ENCODE results near the gene CLTA. TPM values are rescaled to one million over a fixed set of nuclear protein-coding genes. Genes with fewer than 3 reads are reported as not detected.

Gene CLTA, protein sequence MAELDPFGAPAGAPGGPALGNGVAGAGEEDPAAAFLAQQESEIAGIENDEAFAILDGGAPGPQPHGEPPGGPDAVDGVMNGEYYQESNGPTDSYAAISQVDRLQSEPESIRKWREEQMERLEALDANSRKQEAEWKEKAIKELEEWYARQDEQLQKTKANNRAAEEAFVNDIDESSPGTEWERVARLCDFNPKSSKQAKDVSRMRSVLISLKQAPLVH
- 100 to 1,000 TPM; 181 TPM for total RNA-seq

DNA sequence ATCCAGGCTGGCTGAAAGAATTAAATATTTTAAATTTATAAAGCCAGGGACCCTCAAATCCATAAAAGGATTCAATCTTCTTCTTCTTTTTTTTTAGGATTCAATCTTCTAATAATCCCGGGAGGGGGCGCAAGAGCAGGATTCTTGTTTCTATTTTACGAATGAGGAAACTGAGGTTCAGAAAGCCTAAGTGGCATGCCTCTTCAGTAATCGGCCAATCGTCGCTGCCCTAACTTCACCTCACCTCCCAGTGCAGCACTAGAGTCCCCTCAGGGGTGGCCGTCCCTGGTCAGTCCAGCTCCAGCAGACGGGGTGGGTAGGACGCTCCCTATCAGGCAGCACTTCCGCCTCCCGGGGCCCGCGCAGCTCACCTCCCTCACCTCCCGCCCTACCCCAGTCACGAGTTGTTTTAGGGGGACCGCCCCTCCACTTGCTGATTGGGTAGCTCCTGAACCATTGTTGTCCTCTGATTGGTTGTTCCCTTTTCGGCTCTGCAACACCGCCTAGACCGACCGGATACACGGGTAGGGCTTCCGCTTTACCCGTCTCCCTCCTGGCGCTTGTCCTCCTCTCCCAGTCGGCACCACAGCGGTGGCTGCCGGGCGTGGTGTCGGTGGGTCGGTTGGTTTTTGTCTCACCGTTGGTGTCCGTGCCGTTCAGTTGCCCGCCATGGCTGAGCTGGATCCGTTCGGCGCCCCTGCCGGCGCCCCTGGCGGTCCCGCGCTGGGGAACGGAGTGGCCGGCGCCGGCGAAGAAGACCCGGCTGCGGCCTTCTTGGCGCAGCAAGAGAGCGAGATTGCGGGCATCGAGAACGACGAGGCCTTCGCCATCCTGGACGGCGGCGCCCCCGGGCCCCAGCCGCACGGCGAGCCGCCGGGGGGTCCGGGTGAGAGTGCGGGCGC lies at the start of gene CLTA:
CLTA (plus strand) TSS at position 534 of the 902 bp plus-strand sequence; CDS start at position 670, 136 bp downstream.
- ChIA-PET POLR2A (interaction anchor here (0.5 to 1.6 kb wide), 13 partner anchors 20 to 296 kb away, joined by 3 to 4 read pairs (median 3); no protein-coding TSS in a partner anchor), CTCF (interaction anchor here (0.7 to 2.6 kb wide), 9 partner anchors 14 to 138 kb away, joined by 3 to 9 read pairs (median 5); partner anchors contain the start of gene GNE)

DNA sequence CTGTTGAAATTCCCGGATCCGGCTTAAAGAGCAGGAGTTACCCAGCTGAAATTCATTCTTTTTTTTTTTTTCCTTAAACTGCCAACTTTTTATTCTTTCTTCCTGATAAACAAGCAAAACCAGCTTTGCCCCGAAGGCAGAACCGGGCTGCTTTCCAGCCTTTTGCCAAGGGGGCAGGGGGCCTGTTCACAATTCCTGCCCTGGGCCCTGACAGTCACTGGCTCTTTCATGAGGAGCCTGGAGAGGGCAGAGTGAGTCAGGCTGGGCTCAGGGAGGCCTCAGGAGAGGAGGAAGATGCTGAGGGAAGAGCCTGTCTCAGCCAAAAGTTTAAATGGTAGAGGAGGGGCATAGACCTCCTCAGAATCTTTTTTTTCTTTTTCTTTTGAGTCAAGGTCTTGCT lies 49.4 kb upstream of the CLTA start:
- POLR2A ChIA-PET = no interaction called here

DNA sequence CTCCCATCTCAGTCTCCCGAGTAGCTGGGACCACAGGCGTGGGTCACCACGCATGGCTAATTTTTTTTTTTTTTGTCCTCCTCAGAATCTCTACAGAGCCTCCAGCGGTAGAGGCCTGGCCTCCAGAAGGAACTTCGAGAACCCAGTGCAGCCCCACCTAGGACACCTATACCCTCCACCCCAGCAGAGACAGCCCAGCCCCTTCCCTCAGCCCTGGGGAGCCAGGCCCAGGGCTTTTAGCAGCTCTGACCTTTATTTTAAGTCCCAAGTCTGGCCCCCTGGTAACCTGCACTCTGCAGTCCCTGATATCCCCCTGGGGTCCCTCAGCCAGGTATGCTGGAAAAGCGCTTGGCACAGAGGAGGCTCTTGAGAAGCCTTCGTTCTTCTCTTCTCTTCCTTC lies 49.0 kb upstream of the CLTA start:
- CTCF ChIA-PET = interaction anchor here (0.6 to 2.5 kb wide), 4 partner anchors 10 to 25 kb away, joined by 3 to 12 read pairs (median 8); no protein-coding TSS in a partner anchor
- POLR2A ChIA-PET = interaction anchor here (1.1 kb wide), 1 partner anchor 10 kb away, joined by 3 read pairs; no protein-coding TSS in a partner anchor

More for the DNA sequence above, 49.4 kb upstream of the CLTA start:
- CTCF ChIA-PET = interaction anchor here (0.6 to 2.5 kb wide), 4 partner anchors 10 to 25 kb away, joined by 3 to 12 read pairs (median 8); no protein-coding TSS in a partner anchor

DNA sequence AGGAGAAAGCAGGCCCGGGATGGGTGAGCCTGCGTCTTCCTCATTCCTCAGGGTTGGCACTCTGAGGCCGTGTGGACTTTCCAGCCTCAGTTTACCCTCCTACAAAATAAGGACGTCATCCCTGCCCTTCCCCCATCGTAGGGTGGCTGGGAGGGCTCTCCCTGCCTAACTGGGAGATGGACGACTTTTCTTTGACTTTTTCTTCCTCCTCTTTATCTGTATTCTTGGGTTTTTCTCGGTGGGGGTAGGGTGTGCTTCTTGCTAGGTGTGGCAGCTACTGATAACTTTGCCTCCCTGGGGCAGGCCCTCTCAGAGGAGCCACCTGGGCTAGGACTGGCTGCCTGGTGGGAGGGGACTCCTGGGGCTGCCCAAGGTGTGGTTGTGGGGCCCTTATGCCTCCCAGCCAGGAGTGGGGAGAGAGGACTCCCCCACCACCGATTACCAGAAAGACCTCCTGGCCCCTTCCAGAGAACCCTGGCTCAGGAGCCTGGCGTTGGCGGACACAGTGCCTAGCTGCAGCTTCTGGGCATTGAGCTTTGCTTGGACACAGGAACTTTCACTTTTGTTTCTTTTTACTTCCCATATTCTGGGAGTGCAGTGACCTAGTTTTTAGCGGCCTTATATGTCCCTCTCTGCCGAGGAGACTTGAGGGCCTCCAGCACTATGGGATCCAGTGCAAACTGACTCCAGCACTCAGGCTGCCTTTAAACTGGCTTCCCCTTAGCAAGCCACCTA lies 48.0 kb upstream of the CLTA start:
- POLR2A ChIA-PET = interaction anchor here (1.1 kb wide), 1 partner anchor 9 kb away, joined by 3 read pairs; no protein-coding TSS in a partner anchor

DNA sequence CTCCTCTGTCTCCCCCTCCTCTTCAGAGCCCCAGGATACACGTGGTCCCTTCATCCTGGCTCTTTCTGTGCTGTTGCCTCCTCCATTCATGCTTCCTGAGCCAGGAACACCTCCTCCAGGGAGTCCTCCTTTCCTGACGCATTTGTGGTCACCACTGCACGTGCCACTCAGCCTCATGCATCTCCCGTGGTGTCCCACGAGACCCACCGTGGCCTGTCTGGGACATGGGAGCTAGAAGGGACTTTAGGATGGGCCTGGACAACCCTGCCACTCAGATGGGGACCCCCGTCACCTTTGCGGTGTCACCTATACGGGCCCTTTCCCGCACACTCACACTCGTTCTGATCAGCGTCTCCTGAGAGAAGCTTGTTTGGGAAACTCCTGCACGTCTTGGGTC lies 47.5 kb upstream of the CLTA start:
- CTCF ChIA-PET = interaction anchor here (0.6 kb wide), 1 partner anchor 189 kb away, joined by 4 read pairs; no protein-coding TSS in a partner anchor
- POLR2A ChIA-PET = no interaction called here

More for the DNA sequence above, 48.0 kb upstream of the CLTA start:
- CTCF ChIA-PET = interaction anchor here (1.5 kb wide), 1 partner anchor 24 kb away, joined by 8 read pairs; no protein-coding TSS in a partner anchor

DNA sequence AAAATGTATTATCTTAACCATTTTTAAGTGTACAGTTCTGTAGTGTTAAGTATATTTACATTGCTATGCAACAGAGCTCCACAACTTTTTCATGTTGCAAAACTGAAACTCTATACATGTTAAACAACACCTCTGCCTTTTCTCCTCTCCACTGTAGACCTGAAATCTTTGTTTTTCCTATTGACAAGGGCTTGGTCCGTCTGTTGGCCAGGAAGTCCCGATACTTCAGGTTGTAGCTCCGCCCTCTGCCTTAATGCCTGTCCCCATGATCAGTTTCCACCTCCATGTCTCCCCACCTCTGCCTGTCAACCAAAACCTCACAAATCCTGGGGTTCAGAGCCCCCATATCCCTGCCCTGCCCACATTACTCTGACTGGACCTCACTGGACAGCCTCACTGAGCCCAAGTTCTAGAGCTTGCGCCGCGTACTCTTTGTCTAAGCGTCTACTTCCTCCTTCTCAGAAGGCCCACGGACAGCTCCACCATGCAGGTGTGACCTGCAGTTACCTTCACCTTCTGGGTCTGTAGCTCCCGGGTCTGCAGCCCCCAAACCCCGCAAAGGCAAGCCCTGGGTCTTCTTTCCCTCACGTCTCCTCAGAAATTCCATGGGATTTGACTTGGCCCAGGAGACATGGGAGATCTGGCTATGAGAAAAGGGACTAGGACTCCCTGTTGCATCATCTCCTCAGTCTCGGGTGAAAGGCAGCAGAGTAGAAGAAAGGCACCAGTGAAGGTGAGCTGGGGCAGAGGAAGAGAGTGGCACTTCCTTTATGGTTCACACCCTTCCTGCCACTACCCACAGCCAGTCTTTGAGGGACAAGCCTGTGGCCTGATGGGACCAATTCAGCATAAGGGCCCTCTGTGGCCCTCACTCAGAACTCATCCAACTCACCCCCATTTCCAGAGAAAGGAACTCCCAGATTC lies 46.1 kb upstream of the CLTA start:
- ChIA-PET CTCF (interaction anchor here (0.7 to 1.2 kb wide), 3 partner anchors 10 to 136 kb away, joined by 3 to 4 read pairs (median 3); no protein-coding TSS in a partner anchor), POLR2A (no interaction called here)

DNA sequence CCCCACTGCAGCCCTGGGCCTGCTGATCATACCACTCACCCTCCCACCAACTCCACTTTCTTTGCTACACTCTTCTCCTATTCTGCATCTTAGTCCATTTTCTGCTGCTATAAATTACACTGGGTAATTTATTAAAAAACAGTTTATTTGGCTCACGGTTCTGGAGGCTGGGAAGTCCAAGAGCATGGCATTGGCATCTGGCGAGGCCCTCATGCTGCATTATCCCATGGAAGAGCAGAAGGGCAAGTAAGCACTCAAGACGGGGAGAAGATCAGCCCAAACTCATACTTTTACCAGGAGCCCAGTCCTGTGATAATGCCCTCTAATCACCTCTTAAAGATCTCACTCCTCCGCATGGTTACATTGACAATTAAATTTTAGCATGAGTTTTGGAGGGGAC lies 44.8 kb upstream of the CLTA start:
- ChIA-PET POLR2A (no interaction called here), CTCF (no interaction called here)

DNA sequence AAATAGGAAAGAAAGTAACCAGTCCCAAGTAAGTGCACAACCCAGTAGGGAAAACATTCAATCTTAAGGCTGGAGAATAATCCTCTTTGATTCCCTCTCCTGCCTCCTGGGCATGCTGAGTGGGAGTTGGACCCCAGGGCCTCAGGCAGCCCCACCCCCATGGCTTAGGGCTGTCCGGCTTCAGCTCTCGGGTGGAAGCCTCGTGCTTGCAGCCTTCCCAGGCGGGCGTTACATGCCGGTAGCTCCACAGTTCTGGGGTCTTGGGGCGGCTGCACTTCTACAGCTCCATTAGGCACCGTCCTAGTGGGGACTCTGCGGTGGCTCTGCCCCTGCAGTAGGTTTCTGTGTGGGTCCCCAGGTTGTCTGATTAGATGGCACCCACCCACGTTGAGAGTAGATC lies 44.1 kb upstream of the CLTA start:
- POLR2A ChIA-PET = no interaction called here
- CTCF ChIA-PET = interaction anchor here (3.7 kb wide), 1 partner anchor 20 kb away, joined by 19 read pairs; no protein-coding TSS in a partner anchor

DNA sequence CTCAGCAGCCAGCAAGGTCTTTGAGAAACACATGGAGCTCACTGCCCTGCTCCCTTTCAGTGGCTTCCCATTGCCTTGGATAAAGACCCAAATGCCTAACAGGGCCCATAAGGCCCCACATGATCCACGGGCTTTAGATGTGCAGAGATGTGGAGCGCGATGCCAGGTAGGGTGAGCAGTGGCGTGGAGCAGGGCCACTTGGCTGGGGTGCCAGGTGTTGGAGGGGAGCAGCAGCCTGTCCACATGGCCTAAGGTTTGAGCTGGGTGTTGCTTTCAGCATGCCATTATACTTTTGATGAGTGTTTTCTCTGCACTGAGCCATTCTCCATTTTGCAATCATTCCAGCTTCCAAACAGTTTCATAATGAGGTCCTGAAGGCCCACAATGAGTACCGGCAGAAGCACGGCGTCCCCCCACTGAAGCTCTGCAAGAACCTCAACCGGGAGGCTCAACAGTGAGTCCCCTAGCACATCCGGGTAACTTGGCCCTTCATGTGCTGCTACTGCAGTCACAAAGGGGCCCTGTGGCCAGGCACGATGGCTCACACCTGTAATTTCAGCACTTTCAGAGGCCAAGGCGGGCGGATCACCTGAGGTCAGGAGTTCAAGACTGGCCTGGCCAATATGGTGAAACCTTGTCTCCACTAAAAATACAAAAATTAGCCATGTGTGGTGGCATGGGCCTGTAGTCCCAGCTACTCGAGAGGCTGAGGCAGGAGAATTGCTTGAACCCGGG lies 43.1 kb upstream of the CLTA start:
- POLR2A ChIA-PET = interaction anchor here (1.2 to 2.4 kb wide), 3 partner anchors 9 to 16 kb away, joined by 4 to 13 read pairs (median 4); partner anchors contain the start of gene GLIPR2
- CTCF ChIA-PET = interaction anchor here (2.1 to 3.7 kb wide), 2 partner anchors 11 to 19 kb away, joined by 11 to 19 read pairs; partner anchors contain the start of gene GLIPR2

DNA sequence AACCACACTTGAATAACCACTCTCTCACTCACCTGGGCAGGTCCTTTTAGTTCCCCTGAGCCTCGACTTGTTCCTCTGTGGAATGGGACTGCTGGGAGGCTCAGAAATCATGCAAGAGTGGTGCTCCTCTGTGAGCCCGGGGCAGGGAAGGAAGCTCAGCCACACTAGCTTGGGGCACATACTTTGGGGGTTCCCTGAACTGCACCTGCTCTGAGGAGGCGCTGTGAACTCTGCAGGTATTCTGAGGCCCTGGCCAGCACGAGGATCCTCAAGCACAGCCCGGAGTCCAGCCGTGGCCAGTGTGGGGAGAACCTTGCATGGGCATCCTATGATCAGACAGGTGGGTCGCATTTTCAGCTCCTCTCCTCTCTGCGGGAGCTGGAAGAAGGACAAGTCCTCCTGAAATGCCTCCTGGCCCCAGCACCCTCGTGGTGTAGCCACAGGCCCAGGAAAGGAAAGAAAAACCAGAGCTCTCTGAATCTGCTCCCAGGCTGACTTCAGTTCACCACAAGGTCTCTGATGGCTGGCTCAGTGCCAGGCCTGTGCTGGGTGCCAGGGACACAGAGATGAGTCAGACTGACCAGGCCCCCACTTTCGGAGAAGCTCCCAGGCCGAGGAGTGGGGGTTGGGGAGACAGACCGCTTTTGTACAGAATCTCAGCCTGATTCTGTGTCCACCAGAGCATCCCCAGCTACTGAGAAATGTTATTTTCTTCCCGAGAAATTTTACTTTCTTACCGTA lies 42.2 kb upstream of the CLTA start:
- POLR2A ChIA-PET = interaction anchor here (0.5 to 2.4 kb wide), 6 partner anchors 10 to 42 kb away, joined by 3 to 13 read pairs (median 4); partner anchors contain the start of genes CLTA and GLIPR2
- CTCF ChIA-PET = interaction anchor here (1.2 to 3.7 kb wide), 5 partner anchors 12 to 140 kb away, joined by 4 to 19 read pairs (median 5); partner anchors contain the start of gene GLIPR2

DNA sequence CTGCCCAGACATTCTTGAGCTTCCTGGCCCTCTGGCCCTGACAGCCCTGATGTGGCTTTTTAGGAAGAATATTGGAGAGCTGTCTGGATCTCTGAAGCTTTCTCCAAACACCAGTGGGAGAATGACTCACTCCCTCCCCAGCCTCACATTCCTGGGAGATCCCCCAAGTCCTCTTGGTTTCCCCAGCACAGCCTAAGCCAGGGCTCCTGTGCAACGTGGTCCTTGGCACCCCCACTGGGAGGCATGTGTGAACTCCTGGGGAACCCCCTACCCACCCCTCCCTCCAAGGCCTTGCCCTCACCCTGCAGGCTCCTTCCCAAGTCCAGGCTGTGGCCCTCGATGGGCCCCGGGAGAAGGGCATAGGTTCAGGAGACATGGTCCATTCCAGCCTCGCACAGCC lies 41.5 kb upstream of the CLTA start:
- POLR2A ChIA-PET = interaction anchor here (0.6 to 2.4 kb wide), 5 partner anchors 11 to 41 kb away, joined by 3 to 13 read pairs (median 4); partner anchors contain the start of genes CLTA and GLIPR2
- CTCF ChIA-PET = interaction anchor here (1.2 to 3.7 kb wide), 5 partner anchors 12 to 140 kb away, joined by 4 to 19 read pairs (median 5); partner anchors contain the start of gene GLIPR2

DNA sequence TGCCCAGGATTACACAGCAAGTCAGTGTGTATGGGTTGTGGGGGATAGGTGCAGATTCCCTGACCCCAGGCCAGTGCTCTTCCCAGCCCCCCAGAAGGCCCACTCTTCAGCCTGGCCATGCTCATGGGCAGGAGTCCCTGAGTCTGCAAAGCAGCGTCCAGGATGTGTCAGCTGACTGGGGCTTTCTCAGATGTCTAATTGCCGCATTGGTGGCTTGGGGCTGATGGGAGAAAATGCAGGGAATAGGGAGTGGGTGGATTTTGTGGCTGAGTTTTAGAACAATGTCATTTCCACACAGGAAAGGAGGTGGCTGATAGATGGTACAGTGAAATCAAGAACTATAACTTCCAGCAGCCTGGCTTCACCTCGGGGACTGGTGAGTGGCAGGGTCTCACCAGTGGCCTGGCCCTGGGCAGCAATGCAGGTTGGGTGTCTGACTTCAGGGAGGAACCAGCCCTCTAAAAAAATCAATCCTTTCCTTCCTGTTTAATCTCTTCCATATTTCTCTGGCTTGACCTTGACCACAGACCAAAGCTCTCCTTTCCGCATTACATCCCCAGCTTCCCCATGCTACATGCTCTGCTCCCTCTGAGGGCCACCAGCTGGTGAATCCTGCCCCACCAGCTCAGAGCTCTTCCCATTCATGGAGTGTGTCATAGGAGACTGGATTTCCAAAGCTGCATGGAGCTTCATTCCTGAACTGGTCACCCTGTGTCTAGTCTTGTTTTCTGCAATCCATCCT lies 40.0 kb upstream of the CLTA start:
- ChIA-PET POLR2A (interaction anchor here (0.7 to 1.5 kb wide), 3 partner anchors 11 to 99 kb away, joined by 3 to 7 read pairs (median 4); partner anchors contain the start of gene GLIPR2), CTCF (interaction anchor here (1.3 to 2.3 kb wide), 4 partner anchors 10 to 17 kb away, joined by 3 to 12 read pairs (median 4); partner anchors contain the start of gene GLIPR2)

DNA sequence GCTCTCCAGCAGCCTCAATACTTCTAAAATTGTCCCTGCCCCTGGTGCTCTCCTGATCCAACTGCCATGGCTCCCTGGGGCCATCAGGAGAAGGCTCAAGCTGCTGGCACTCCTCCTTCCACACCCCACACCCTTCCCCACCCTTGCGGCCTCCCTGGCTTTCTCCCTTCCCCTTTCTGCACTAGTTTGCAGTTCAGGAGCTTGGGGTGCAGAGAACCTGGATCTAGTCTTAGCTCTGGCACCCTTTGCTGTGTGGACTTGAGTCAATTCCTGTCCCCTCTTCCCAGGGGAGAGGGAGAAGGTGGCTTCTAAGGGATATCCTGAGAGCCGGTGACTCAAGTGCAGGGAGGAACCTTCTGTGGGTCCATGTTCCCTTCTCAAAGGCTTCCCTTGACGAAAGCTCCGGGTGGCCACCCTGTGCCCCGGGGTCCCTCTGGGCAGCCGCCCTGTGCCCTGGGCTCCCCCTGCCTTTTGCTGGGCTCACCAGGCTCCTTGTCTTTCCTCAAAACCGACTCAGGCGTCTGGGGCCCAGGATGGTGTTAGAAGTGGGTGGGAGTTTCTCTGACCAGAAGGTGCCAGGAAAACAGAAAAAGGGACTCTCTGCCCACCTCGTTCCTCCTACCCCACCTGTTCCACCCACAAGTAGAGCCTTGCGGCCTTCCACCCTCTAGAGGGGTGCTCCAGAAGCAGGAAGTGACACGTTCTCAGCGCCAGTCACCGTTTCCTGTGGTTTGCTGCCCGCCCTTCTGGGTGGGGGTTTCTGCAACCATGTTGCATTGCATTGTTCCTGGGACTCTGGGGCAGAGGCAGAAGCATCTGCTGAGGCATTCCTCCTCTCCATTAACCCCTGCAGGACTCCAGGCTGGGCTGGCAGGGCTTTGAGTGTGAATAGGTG lies 39.2 kb upstream of the CLTA start:
- CTCF ChIA-PET = interaction anchor here (1.0 to 2.3 kb wide), 5 partner anchors 11 to 49 kb away, joined by 3 to 12 read pairs (median 5); partner anchors contain the start of gene GLIPR2

More for the DNA sequence above, 39.2 kb upstream of the CLTA start:
- POLR2A ChIA-PET = interaction anchor here (0.6 to 1.5 kb wide), 7 partner anchors 9 to 1537 kb away, joined by 3 to 7 read pairs (median 3); partner anchors contain the start of gene GLIPR2

All from activated CD8-positive, alpha-beta memory T cell treated with anti-CD3 and anti-CD28 coated beads for 36 hours (primary cell).